Measurements from ENCODE around the gene CHN2. TPM values are rescaled to one million over a fixed set of nuclear protein-coding genes. Genes with fewer than 3 reads are reported as not detected.
"Not testable (repeated sequence)": the region's sequence is repeated elsewhere in the genome, so short reads cannot be mapped to it uniquely, and the experiment has no call there.

CHN2 gene
- total RNA-seq, 4 donors from 2014 or later, result 5.6 to 36.7 (median 16.8) TPM

- no peak for DNase-seq
- H3K9me3 ChIP-seq, result peaks cover 6 to 11% of the 10 kb centered on the region in 2 donors
- TF ChIP-seq POLR2AphosphoS5 (IDR thresholded peaks at IDR 0.05) (no peak), EP300 (IDR thresholded peaks at IDR 0.05; ENCODE audit: low read depth) (no peak), POLR2A (IDR thresholded peaks at IDR 0.05) (no peak), CTCF (IDR thresholded peaks at IDR 0.05) (no peak)
- no peak overlapping the region for H3K4me3 ChIP-seq
- intact Hi-C loops (cut with DNase I; ENCODE audit: low total_unique reads) (no loop called here), in situ Hi-C loops (cut with MboI; ENCODE audit: low pct_ligation_motif_present in 1 of 4, low pct_unique_long_range_greater_than_20kb in 1 of 4, low sequenced_read_pairs in 3 of 4) (no loop called here)
- no peaks in the 10 kb centered on the region for H3K4me1 ChIP-seq
- no peaks in the 10 kb centered on the region for H3K27me3 ChIP-seq
- H3K36me3 ChIP-seq, result peaks cover 0 to 4% (median 0%) of the 10 kb centered on the region in 4 donors
- WGBS, 2 donors (ENCODE audit: low coverage in 1 of 2), result 68 to 82% methylated on average over 1 to 2 of the region's 2 CpGs
- H3K27ac ChIP-seq, result no peak overlapping the region
These were observed 329.2 kb downstream of the CHN2 start for GRCh38 chr7:29523728-29524127.

- peaks cover 0 to 6% of the 10 kb centered on the region in 2 donors for H3K9me3 ChIP-seq
- no peaks in the 10 kb centered on the region for H3K36me3 ChIP-seq
- TF ChIP-seq POLR2AphosphoS5 (IDR thresholded peaks at IDR 0.05), result no peak
- no peak for TF ChIP-seq EP300 (IDR thresholded peaks at IDR 0.05; ENCODE audit: low read depth)
- no peak for TF ChIP-seq POLR2A (IDR thresholded peaks at IDR 0.05)
- no peak for TF ChIP-seq CTCF (IDR thresholded peaks at IDR 0.05)
- no peaks in the 10 kb centered on the region for H3K27me3 ChIP-seq
- WGBS, 2 donors (ENCODE audit: low coverage in 1 of 2), result 82 to 85% methylated on average over 4 of the region's 4 CpGs
- DNase-seq, result no peak
- no peaks in the 10 kb centered on the region for H3K4me1 ChIP-seq
- in situ Hi-C loops (cut with MboI; ENCODE audit: low pct_ligation_motif_present in 1 of 4, low pct_unique_long_range_greater_than_20kb in 1 of 4, low sequenced_read_pairs in 3 of 4) (no loop called here), intact Hi-C loops (cut with DNase I; ENCODE audit: low total_unique reads) (no loop called here)
- H3K4me3 ChIP-seq, result no peak overlapping the region
- no peak overlapping the region for H3K27ac ChIP-seq
These were observed 333.0 kb downstream of the CHN2 start for GRCh38 chr7:29527505-29528108.

GRCh38 chr7:29528526-29528925 is 334.0 kb downstream of the CHN2 start:
- H3K4me1 ChIP-seq; intact Hi-C loops (cut with DNase I; ENCODE audit: low total_unique reads); in situ Hi-C loops (cut with MboI; ENCODE audit: low pct_ligation_motif_present in 1 of 4, low pct_unique_long_range_greater_than_20kb in 1 of 4, low sequenced_read_pairs in 3 of 4); H3K9me3 ChIP-seq; DNase-seq; H3K27ac ChIP-seq; H3K4me3 ChIP-seq; H3K36me3 ChIP-seq; H3K27me3 ChIP-seq: not testable (repeated sequence)
- 84 to 100% methylated on average over 2 to 7 of the region's 7 CpGs for WGBS, 2 donors (ENCODE audit: low coverage in 1 of 2)

Other genes starting within 250 kb of the CHN2 start
- 1 to 10 TPM in 2 of 4 donors, under 1 TPM in 2; 0.79 to 3.0 (median 1.0) TPM for gene TRIL, start 236.4 kb upstream of the CHN2 start, total RNA-seq
- 1 to 10 TPM in 3 of 4 donors, under 1 TPM in 1; 0.75 to 9.7 (median 4.8) TPM for gene CPVL, start 48.2 kb upstream of the CHN2 start, total RNA-seq

Measured in transverse colon (tissue), 4 donors.